Effector memory CD4-positive, alpha-beta T cell (primary cell): ENCODE measurements around the gene DCLRE1B.

Experiments used
- DNase-seq, 3 donors: peaks; one replicate each; pipeline ENCODE4 v3.0.0-alpha.2; 2020
- H3K27ac ChIP-seq: 2 replicates; pipeline ENCODE4 v1.7.0; 2013; ENCODE audit warnings: mild to moderate bottlenecking, low read length, moderate library complexity; ENCODE audit not compliant: insufficient read depth, poor library complexity, severe bottlenecking
- H3K27me3 ChIP-seq: replicated peaks from 2 replicates; pipeline ENCODE4 v1.7.0; 2013; ENCODE audit warnings: mild to moderate bottlenecking, low read length; ENCODE audit not compliant: insufficient read depth, control insufficient read depth, poor library complexity, severe bottlenecking
- H3K36me3 ChIP-seq: 2 replicates; pipeline ENCODE4 v1.7.0; 2013; ENCODE audit warnings: mild to moderate bottlenecking, low read length, moderate library complexity; ENCODE audit not compliant: control insufficient read depth, insufficient read depth
- H3K4me1 ChIP-seq: 2 replicates; pipeline ENCODE4 v1.7.0; 2013; ENCODE audit warnings: low read length, mild to moderate bottlenecking; ENCODE audit not compliant: control insufficient read depth, insufficient read depth, poor library complexity, severe bottlenecking
- H3K4me3 ChIP-seq: 2 replicates; pipeline ENCODE4 v1.7.0; 2013; ENCODE audit warnings: low read length, low read depth, mild to moderate bottlenecking; ENCODE audit not compliant: insufficient read depth, poor library complexity, severe bottlenecking
- H3K9me3 ChIP-seq: 2 replicates; pipeline ENCODE4 v1.7.0; 2013; ENCODE audit warnings: mild to moderate bottlenecking, low read length, moderate library complexity; ENCODE audit not compliant: control insufficient read depth

DCLRE1B gene

DNA sequence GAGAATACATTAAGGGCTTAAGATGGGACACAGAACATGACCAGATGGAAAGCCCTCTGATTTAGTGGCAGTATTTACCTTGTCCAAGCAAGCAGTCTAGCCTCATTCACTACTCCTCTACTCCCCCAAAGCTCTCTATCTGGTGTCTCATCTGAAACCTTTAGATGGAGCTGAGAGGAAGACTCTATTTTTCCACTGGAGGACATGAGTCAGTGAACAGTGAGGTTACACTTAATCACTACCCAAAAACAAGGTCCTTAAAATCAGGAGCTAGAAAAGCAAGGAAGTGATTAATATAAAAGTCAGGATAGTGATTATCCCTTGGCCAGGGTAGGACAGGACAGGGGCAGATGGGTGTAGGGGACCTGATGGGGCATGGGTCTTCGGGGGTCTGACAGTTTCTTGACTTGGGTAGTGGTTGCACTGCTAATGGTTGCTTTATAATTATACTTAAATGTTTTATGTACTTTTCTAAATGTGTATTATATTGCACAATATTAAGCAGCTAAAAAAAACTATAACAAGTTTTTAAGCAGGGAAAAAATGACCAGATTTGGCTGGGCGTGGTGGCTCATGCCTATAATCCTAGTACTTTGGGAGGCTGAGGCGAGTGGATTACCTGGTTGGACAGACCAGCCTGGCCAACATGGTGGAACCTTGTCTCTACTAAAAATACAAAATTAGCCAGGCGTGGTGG, 36.6 kb upstream of the DCLRE1B start:
- DNase-seq = no peak
- Histone ChIP-seq H3K4me1 (peaks cover 29% of the 10 kb centered on the region), H3K27me3 (no peaks in the 10 kb centered on the region), H3K27ac (no peak overlapping the region), H3K4me3 (no peak overlapping the region), H3K36me3 (no peaks in the 10 kb centered on the region), H3K9me3 (no peaks in the 10 kb centered on the region)

DNA sequence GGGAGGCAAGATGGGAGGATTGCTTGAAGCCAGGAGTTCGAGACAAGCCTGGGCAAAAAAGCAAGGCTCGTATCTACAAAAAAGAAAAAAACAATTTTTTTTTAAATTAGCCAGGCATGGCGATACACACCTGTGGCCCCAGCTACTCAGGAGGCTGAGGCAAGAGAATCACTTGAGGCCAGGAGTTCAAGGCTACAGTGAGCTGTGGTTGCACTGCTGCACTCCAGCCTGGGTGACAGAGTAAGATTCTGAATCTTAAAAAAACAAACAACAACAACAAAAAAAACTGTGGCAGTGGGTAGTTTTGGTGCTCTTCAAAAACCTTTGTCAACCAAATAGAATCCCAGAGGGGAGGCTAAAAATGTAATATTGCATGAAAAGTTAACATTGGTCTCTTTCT, 34.3 kb upstream of the DCLRE1B start:
- Histone ChIP-seq H3K4me1 (peaks cover 43% of the 10 kb centered on the region), H3K4me3 (peak overlapping the region; percentile 43), H3K27ac (peak overlapping the region; percentile 78), H3K36me3 (no peaks in the 10 kb centered on the region), H3K9me3 (no peaks in the 10 kb centered on the region), H3K27me3 (no peaks in the 10 kb centered on the region)
- no peak for DNase-seq

DNA sequence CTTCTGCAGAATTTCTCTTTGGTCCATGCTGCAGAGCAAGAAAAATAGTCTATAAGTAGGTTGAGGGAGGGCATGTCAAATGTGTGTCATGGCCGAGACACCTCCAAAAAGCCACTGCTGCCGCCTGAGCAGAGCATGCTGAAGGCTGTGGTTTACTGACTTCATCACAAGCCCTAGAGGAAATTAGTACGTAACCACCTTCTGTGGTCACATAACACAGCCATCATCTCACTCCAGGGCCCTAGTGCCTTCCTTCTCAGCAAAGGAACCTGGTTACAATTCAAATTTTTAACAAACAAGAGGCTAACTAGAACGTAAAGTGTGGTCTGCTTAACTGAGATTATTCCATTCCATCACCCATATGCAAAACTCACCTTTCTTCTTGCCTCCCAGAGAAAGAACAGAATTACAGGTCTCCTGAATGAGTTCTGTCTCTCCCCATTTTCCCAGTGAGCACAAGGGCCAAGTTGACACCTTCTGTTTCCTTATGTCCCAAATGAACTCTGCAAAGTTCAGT, 33.5 kb upstream of the DCLRE1B start, which contains the start of gene PTPN22:
Gene PTPN22 (minus strand): TSS at position 116 of the 517 bp plus-strand sequence.
- H3K27me3 ChIP-seq = no peaks in the 10 kb centered on the region
- peak within 1 kb of the TSS; percentile 43 for H3K4me3 ChIP-seq
- no peaks in the 10 kb centered on the region for H3K36me3 ChIP-seq
- H3K9me3 ChIP-seq = no peaks in the 10 kb centered on the region
- DNase-seq = peak; percentile 72 to 76 (median 74)
- H3K4me1 ChIP-seq = peaks cover 43% of the 10 kb centered on the region
- peak within 1 kb of the TSS; percentile 78 for H3K27ac ChIP-seq

DNA sequence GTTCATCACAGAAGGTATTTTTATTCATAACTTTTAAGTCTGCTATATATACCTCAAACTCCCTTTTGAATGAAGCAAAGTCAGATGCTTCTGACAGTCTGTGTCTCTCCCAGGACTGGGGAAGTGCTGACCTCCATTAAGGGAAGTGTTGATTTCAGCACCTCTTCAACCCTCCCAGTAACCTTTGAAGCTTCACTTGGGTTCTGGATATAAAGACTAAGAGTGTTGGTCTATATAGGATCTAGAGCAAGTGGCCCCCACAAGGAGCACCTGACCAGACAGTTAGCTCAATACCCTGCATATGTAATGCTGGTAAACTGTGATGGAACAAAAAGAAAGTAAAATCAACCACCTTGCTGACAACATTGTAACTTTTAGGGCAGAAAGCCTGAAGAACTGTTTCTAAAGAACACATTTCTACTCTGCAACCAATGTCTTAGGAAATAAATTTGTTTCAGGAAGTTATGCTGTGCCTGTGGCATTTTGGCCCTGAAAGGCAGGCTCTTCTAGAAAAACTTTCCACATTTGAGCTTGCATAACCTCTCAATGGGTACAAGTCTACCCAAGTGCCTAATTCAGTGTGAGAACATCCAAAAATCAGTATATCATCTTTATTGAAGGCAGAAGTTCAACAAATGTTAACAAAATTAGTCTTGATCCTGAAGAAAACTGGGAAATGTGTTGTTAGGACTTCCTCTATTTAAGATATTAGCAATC, 32.7 kb upstream of the DCLRE1B start:
- peaks cover 39% of the 10 kb centered on the region for H3K4me1 ChIP-seq
- no peak for DNase-seq
- peak overlapping the region; percentile 78 for H3K27ac ChIP-seq
- no peaks in the 10 kb centered on the region for H3K27me3 ChIP-seq
- H3K9me3 ChIP-seq = no peaks in the 10 kb centered on the region
- peak overlapping the region; percentile 30 for H3K4me3 ChIP-seq
- no peaks in the 10 kb centered on the region for H3K36me3 ChIP-seq

DNA sequence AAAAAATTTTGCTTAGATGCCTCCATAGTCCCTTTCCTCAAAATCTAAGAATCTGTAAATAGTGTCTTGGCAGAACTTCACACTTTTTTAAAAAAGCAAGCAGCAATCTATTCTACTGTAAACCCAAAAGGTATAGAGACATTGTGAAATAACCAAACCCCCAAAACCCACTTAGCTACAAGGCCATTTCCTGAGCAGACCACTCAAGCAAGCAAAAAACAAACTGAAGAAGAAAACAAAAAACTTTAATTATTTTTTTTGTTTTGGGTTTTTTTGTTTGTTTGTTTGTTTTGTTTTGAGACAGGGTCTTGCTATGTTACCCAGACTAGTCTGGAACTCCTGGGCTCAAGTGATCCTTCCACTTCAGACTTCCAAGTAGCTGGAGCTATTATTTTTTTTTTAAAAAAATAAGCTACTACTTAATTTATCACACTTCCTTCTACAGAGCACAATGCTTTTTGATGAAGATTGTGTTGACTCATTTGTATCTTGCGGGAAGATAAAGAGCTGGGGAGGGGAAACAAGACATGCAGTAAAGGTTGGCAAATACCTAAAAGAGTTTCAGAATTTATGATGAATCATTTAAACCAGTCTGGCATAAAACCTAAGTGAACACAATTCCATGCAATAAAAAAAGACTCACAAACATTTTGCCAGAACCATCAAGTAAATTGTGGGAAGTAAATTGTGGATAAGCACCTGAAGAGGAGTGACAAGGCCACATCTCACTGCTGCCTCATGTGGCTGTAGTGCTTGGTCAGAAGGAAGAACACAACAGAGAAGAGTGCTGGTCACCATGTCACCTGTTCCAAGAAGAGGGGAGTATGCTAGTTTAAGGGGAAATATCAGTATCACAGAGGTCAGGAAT, 30.9 kb upstream of the DCLRE1B start:
- H3K4me3 ChIP-seq = no peak overlapping the region
- H3K27me3 ChIP-seq = no peaks in the 10 kb centered on the region
- no peaks in the 10 kb centered on the region for H3K9me3 ChIP-seq
- H3K4me1 ChIP-seq = peaks cover 36% of the 10 kb centered on the region
- no peak for DNase-seq
- H3K27ac ChIP-seq = no peak overlapping the region
- H3K36me3 ChIP-seq = no peaks in the 10 kb centered on the region

DNA sequence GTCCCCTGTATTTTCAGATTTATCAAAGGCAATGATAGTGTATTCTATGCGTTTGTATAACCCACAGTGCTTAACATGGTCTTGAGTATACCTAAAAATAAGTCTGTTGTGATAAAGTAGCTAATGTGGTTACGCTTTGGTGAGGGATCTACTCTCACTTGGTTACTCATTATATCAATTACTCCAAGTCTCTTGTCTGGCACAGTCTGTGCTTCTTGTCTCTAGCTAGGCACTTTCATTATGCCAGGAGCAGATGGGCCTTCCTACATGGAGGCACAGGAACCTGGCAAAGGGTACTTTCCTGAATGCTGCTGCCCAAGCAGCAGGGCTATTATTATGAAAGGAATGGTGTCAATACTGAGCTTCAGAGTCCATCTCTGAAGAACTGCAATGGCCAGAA, 29.4 kb upstream of the DCLRE1B start:
- DNase-seq = no peak
- Histone ChIP-seq H3K36me3 (no peaks in the 10 kb centered on the region), H3K27me3 (no peaks in the 10 kb centered on the region), H3K9me3 (no peaks in the 10 kb centered on the region), H3K4me1 (peaks cover 38% of the 10 kb centered on the region), H3K4me3 (no peak overlapping the region), H3K27ac (no peak overlapping the region)

DNA sequence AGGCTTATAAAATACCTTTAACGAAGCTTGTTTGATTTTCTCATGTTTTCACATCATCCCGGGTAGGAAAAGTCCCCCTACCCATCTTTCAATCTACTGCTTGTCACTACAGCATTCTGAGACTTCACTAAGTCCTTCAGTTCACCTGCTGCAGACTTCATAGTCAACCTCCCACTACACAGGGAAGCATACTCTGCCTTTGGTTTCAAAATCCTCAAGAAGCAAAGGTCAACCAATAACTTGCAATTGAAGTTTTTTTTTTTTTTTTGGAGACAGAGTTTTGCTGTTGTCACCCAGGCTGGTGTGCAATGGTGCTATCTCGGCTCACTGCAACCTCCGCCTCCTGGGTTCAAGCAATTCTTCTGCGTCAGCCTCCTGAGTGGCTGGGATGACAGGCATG, 28.9 kb upstream of the DCLRE1B start:
- H3K9me3 ChIP-seq = no peaks in the 10 kb centered on the region
- no peak overlapping the region for H3K27ac ChIP-seq
- H3K36me3 ChIP-seq = no peaks in the 10 kb centered on the region
- DNase-seq = no peak
- no peaks in the 10 kb centered on the region for H3K27me3 ChIP-seq
- H3K4me1 ChIP-seq = peaks cover 37% of the 10 kb centered on the region
- no peak overlapping the region for H3K4me3 ChIP-seq

DNA sequence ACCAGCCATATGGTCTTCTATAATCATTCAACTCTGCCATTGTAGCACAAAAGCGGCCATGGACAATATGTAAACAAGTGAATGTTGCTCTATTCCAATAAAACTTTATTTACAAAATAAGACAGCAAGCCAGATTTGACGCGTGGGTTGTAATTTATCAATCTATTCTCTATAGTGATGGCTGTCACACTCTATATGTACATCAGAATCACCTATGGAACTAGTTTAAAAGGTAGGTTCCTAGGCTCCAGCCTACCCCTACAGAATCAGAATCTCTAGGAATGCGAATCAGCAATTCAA, 25.4 kb upstream of the DCLRE1B start:
- no peak for DNase-seq

DNA sequence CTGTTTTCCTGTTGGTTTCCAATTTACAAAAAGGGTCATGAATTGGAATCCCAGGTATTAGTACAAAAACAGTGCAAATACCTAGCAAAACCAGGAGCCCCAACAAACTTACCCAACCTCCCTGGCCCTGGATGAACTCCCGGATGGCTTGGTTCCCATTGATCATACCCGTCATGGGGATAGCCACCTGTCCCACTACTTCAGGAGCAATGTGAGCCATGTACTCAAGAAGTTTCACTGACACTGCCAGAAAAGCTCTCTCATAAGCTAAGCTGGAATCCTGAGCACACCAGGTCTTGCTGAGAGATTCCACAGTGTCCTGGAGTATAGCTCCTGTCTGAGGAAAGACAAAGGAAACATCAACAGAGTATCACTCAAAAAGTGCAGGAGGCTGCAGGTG, 23.5 kb upstream of the DCLRE1B start:
- Histone ChIP-seq H3K9me3 (no peaks in the 10 kb centered on the region), H3K36me3 (no peaks in the 10 kb centered on the region), H3K4me3 (no peak overlapping the region), H3K27ac (no peak overlapping the region), H3K27me3 (no peaks in the 10 kb centered on the region), H3K4me1 (peaks cover 12% of the 10 kb centered on the region)
- no peak for DNase-seq

More for the DNA sequence above, 25.4 kb upstream of the DCLRE1B start:
- H3K9me3 ChIP-seq = no peaks in the 10 kb centered on the region
- no peak overlapping the region for H3K4me3 ChIP-seq
- H3K27ac ChIP-seq = no peak overlapping the region
- H3K4me1 ChIP-seq = peaks cover 15% of the 10 kb centered on the region
- H3K36me3 ChIP-seq = no peaks in the 10 kb centered on the region
- no peaks in the 10 kb centered on the region for H3K27me3 ChIP-seq
